ENCODE data around the gene MCRIP1.
"Not testable (repeated sequence)": the region's sequence is repeated elsewhere in the genome, so short reads cannot be mapped to it uniquely, and the experiment has no call there.

The MCRIP1 gene

DNA sequence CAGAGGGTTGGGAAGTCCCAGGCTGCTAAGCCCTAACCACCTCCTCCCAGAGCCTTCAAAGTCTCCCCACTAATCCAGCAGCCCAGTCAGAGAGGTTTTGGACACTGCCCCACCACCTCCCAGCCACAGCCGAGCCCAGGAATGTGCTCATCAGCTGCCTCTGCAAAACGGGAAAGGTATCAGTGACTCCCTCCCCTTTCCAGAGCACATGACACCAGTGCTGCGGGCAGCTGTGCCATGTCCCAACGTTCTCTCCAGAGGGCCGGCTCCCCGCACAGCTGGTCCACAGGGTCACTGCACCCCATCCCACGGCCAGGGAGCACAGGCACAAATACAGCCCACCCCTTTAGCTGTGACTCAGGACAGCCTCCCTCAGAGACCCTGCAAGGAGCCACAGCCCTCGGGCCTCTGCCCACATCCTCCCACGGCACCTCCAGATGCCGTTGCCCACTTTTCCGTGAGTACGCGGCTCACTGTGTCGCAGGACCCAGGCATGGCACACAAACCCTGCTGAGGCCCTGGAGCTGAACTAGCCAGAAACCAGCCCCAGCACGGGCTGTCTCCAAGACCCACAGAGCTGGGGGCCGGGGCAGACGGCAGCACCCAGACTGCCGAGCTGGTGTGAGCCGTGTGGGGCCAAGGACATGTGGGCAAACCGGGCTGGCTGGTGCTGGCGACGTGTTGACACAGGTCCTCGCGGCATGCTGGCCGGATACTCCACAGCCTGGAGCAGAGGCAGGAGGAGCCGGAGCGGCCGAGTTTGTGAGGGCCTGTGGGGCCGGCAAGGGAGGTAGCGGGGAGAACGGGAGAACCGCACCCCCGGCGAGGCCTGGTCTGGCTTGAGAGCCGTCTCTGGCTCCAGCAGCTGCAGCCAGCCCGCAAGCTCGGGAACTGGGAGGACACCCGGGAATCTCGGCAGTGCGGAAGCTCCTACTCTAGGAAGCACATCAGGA is 8.0 kb upstream of the MCRIP1 start:
- no peak for DNase-seq (ENCODE audit: low spot score)

DNA sequence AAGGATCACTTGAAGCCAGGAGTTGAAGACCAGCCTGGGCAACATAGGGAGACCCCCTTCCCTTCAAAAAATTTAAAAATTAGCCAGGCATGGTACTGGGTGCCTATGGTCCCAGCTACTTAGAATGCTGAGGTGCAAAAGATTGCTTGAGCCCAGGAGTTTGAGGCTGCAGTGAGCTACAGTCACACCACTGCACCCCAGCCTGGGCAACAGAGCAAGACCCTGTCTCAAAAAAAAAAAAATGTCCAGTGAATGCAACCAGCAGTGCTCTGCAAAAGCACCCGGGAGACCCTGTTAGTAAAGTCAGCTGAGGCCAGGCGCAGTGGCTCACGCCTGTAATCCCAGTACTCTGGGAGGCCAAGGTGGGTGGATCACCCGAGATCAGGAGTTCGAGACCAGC is 7.0 kb upstream of the MCRIP1 start:
- not testable (repeated sequence) for DNase-seq (ENCODE audit: low spot score)

DNA sequence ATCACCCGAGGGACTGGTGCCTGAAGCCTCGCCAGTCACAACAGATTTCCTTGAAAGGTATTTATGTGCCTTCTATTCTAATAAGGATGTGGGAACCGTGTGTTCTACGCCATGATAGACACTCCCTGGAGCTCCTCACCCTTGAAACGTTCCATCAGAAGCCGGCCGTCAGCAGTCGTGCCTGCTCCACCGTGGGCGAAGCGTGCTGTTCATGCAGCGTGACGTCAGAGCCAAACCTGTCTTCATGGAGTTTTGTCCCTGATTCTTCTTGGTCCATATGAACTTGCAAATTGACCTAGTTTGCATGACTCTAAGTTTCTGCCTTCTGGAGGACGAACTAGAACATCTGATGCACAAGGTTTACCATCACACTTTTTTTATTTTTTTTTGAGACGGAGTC is 6.2 kb upstream of the MCRIP1 start:
- no peak for DNase-seq (ENCODE audit: low spot score)

DNA sequence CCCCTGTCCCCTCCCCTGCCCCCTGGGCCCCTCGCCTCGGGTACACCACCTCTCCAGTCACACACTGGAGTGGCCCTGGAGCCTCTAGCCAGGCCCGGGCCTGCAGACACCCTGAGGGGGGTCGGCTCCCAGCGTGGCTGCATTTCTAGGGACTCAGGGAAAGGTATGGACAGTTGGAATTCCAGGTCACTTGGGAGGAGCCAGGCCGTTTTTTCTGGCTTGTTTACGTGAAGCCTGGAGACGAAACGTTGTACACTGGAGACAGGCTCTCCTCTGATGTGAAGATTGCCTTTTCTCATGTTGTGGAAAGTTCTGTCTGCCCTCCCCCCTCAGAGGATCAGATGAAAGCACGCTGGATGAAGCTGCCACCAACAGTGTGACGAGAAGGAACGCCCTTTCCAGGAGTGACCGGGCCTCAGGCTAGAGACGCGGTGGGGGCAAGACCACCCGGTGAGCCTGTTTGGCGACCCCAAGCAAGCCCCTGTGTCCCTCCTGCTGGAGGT is 5.7 kb upstream of the MCRIP1 start:
- DNase-seq (ENCODE audit: low spot score), result no peak

DNA sequence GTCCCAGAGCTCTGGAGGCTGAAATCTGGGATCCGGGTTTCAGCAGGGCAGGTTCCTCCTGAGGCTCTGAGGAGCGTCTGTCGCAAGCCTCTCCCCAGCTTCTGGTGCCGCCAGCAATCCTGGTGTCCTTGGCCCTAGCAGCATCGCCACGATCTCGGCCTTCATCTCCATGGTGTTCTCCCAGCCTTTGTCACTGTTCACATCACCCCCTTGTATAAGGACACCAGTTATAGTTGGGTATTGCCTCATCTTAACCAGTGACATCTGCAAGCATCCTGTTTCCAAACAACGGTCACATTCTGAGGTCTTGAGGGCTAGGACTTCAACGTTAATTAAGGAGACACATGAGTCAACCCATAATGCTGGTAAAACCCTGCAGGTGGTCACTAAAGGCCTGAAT is 4.5 kb upstream of the MCRIP1 start:
- no peak for DNase-seq (ENCODE audit: low spot score)

DNA sequence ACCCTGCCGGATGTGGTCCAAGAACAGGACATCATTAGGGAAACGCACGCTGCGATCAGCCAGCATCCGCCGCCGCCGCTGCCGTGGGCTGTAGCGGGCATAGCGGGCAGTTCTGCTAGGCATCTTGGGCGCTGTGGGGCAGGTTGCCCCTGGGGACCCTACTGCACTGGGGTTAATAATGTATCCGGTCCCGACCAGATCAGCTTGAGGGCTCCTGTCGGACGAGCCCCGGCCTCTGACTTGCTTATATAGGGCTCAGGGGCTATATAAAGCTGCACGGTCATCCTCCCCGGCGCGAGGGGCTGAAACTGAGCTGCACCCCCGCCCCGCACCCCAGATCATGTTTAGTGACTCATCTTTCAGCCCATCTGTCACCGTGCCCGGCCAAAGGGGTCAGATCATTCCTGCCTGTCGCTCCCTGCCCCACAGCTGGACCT is 1.8 kb upstream of the MCRIP1 start, which contains the start of gene PPP1R27:
Gene PPP1R27, minus strand, starts transcription at position 220 of the 437 bp plus-strand sequence. Its CDS starts 97 bp downstream, at position 123.
- DNase-seq (ENCODE audit: low spot score), result no peak

DNA sequence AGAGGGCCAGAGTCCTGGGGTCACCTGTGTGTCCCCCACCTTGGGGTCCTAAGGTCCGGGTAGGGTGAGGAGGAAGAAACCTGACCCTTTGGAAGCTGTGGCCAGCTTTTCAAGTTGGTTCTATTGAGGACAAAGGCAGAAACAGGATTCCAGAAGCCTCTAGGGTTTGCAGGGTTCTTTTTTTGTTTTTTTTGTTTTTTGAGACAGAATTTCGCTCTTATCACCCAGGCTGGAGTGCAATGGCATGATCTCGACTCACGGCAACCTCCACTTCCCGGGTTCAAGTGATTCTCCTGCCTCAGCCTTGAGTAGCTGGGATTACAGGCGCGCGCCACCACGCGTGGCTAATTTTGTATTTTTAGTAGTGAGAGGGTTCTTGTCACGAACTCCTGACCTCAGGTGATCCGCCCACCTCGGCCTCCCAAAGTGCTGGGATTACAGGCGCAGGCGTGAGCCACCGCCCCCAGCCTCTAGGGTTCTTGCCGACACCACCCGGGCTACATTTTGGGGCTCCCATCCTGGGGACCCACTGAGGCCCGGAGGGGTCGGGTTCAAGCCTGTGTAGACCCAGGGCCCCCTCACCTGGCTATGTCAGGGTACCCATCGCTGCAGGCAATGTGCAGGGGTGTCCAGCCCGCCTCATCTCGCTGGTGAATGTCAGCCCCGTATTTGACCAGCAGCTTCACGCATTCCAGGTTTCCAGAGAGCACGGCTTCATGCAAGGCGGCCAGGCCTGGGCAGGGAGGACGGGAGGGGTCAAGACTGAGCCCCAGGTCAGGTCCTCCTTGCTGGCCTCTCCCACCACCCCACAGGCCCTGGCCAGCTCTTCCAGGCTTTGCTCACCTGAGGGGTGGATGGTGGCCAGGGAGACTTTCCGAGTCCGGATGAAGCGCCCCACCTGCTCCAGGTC is 1.1 kb upstream of the MCRIP1 start:
- DNase-seq (ENCODE audit: low spot score), result no peak

DNA sequence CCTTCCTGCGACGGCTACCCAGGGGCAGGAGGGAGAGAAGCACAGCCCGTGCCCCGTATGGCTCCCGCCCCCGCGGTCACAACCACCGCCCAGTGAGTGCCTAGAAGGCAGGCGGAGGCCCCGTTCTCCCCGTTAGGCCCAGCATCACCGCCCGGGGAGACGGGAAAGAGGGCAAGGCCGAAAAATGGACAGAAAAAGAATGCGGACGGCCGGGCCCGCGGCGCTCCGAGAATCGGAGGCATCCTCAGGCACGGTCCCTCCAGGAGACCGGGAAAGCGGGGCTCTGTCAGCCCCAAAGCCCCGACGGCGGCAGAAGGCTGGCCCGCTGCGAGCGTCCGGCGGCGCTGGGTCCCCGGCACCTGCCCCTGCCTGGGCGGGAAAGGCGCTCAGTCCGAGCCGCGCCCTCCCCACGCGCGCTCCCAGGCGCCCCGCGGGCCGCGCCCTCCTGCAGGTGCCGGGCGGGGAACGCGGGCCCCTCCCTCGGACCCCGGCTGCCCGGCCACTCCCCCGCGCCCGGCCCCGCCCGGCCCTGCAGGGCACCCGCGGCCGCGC is 407 bp downstream of the MCRIP1 start:
- DNase-seq (ENCODE audit: low spot score), result peak; percentile 45

DNA sequence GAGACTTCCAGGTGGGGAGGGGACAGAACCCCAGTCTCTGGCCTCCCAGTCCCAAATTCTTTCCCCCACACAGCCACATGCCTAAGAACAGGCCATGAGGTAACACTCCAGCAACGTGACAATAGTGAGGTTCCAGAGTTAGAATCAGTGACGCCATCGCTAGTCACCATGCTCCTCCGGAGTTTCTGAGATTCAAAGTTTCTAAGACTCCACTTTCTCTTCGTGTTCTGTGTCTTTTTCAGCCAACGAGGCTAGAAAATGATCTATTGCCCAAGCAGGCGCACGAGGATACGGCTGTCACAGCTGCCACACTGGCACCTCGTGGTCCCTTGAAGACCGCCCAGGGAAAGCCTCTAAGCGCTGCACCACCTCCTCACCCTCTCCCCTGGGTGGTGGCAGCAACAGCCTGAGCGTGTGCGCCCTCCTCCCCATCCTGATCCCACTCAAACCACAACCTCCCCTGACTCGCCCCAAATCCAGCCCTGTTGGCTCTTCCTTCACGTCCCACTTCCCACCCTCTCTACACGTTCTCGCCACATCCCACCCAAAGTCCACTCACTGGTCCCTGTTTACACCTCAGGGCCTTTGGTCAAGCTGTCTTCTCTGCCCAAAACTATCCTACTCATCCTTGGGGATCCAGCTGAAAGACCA is 1.0 kb downstream of the MCRIP1 start:
- peak; percentile 89 for DNase-seq (ENCODE audit: low spot score)

DNA sequence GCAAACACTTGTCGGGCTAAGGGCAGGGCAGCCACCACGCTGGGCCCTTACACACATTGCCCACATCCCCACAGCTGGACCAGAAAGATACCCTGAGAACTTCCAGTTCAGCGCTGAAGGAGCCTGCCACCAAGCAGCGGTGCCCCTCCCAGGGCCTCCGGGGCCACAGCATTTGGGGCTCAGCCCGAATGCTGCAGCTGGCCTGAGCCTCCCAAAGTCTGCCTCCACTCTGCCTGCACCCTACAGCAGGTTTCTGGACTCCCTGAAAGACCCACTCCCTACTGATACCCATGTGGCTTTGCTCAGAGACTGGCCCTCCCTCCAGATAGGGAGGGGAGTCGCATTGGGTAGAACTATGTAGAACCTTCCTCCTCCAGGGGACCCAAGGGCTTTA is 1.5 kb downstream of the MCRIP1 start:
- no peak for DNase-seq (ENCODE audit: low spot score)

DNA sequence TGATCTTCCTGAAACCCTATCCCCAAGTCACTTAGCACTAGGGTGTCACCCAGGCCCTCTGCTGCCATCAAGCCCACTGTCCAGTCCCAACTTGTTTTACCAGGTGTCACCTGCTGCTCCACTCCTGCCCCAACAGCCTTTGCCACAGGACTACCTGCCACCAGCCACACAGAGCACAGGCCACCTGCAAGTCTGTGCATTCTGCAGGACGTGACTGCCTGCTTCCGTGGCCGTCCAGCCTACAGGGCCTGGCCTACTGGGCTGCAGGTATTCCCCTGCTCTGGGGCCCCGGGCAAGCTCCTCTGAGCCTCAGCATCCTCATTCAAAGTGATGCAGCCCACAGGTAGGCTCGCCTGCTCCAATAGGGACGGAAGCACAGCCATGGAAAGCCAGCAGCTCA is 3.2 kb downstream of the MCRIP1 start:
- DNase-seq (ENCODE audit: low spot score), result no peak

DNA sequence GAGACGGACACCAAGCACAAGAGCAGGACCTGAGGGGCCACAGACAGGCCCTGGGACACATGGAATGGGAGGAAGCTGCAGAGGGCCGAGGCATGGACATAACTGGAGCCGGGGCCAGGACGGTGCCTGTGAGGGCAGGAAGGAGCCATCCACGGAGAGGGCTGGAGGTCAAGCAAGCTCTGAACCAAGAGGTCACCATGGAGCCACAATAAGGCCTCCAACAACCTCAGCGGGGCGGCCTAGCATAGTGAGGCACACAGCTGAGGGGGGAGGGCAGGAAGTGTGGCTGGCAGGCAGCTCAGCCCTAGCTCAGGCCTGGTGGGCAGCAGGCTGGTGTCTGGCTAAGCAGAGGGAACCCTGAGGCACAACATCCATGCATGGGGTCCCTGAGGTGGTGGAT is 4.4 kb downstream of the MCRIP1 start:
- no peak for DNase-seq (ENCODE audit: low spot score)

DNA sequence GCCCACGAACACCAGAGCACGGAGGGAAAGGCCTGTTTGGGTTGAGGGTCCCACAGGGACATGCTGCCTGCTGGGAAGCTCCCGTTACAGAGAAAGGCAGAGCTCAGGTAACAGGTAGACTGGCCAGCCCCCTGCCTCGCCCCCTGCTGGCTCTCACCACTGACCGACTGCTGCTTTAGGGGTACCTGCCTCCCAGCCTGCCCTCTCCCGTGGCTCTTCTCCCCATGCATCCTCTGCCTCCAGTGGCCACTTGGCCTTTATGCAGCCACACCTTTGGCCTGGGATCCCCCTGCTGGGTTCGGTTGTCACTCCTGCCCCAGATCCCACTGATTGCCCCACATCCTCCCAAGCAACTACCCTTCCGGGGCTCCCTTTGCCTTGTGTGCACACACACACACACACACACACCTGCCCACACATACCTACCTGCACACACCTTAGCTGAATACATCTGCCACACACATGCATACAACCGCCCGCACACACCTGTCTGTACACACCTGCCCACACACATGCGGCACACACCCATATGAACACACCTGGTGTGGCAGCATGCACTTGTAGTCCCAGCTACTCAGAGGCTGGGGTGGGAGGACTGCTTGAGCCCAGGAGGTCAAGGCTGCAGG is 7.1 kb downstream of the MCRIP1 start:
- DNase-seq (ENCODE audit: low spot score), result no peak

DNA sequence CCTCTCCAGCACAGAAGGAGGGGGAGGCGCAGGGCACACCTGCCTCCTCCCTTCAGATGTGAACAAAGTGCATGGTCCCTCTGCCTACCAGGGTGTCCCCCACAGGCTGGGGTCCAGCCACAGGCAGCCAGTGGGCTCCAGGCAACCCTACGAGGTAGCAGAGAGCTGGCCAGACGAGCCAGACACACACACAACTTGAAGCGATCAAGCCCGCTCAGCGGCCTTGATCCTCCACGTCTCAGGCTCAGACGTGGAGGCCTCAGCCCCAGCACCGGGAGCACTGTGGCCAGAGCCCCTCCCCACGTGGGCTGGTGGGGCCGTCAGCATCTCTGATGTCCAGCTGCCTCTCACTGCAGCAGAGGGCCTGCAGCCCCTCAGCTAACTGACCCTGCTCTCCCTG is 8.5 kb downstream of the MCRIP1 start:
- DNase-seq (ENCODE audit: low spot score), result no peak

DNA sequence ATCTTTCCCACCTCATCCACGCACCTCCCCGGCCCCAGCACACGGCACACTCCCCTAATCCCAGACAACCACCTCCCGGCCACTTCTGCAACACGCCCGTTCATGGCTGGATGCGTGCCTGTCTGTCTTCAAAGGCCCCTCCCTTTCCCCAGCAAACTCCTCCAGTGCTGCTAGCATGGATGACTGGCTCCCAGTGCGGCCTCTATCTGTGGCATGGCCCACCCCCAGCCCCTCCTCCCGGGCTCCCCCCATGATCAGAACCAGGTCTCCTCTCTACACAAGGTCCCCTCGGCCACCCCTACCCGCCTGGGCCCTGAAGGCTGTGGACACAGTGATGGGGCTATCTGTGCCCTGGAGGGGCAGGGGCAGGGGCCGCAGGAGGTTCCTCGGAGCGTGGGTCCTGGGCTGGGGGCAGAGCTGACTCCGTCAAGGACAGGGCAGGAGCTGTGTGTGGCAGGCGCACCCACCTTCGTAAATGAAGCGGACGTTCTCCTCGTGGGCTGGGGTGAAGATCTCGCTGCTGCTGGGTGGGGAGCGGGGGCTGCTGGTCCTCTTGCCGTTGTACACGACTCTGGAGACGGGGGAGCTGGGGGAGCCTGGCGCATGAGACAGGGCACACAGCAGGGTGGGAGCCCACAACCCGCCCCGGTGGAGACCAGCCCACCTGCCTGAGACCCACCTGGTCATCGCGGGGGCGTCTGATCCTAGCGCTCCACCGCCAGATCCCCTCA is 9.1 kb downstream of the MCRIP1 start:
- no peak for DNase-seq (ENCODE audit: low spot score)

DNA sequence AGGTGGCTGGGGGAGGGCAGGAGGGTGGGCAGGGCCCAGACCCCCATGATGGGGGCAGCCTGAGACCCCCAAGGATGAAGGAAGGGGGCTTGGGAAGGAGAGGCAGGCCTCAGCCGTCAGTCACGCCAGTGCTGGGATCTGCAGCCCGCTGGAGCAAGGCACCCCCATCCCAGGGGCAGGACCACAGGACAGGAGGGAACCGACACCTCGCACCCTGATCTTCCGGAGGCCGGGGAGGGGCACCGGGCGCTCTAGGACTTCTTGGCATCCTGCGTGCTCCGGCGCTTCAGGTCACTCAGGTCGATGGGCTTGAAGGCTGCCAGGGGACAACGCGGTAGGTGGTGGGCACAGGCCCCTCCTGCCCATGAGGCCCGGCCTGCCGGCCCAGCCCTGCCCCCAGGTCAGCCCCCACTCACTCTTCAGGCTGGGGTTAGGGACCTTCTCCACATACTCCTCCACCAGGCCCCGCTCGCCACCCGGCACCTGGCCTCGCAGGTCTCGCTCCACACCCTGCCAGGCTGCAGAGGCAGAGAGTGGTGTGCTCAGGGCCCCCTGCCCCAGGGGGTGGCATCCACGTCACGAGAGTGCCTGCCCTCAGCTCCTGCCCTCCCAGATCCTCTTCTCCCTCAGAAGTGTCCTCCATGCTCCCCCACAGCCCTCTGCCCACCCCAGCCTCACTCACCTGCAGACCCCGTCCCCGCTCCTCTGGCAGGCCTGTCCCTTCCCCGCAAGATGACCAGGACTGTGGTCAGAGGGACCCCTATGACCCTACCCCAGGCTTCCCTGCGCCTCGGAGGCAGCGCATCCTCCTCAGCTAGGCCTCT is 9.9 kb downstream of the MCRIP1 start:
- DNase-seq (ENCODE audit: low spot score), result no peak

DNA sequence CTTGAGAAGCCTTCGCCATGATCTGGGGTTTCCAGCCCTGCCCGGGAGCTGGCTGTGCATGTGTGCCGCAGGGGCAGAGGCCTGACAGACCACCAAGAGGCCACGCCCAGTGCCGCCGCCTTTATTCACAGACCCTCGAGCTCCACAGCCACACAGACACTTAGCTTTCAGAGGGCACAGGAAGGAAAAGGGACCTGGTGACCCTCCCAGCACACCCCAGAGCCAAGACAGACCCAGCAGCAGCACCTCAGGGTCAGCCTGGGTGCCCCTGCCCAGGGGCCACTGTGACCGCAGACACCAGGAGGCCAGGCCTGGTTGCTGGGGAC is 10.8 kb downstream of the MCRIP1 start:
- DNase-seq (ENCODE audit: low spot score), result no peak

DNA sequence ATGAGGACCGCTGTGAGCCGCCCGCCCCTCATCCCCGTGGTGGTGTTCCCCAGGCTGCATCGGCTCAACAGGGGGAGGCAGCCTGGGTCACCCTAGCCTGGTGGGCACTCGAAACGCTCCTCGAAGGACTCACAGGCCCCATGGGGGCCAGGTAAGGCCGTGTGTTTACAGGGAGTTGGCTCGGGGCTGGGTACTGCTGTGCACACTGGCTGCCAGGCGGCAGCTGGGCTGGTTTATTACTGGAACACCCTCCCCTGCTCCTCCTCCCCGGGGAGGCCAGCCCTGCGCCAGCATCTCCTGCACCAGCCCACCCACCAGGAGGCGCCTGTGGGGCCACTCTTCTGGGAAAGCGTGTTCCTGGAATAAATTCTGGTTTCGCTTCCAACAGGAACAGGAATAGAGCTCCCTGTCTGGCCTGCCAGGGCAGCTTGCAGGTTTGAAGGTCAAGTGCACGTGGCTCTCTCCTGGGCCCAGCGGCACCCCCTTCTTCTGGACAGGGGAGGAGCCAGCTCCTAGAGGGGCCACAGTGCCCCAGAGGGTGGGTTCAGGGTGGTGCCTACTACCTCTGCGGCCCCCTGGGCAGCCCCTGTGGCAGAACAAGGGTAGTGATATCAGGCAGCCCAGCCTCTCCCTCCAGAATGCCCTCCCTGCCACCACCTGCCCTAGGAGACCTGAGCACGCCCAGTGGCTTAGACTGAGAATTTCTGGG is 11.3 kb downstream of the MCRIP1 start:
- peak; percentile 26 for DNase-seq (ENCODE audit: low spot score)

DNA sequence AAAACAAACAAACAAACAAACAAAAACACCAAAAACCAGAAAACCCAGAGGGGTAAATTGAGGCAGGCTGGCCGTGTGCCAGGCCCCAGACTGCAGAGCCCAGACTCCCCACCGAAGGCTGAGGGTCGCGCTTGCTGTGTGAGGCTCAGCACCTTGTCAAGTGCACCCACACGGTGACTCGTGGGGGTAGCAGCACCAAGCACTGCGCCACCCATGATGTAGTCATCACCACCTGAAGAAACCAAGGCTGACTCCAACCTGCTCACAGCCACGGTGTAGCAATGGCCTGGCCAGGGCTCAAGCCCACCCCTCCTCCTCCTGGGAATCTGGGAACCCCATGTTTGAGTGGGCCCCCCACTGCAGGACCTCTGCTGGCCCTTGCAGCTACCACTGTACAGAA is 11.9 kb downstream of the MCRIP1 start:
- DNase-seq (ENCODE audit: low spot score), result no peak
